PFSK-1 (cell line): ENCODE results near the gene TARS2.

Experiments used
- FOXP2 ChIP-seq: optimal IDR thresholded peaks from 2 replicates; pipeline ENCODE3; 2011; ENCODE audit warnings: borderline replicate concordance, control low read depth, inconsistent platforms; ENCODE audit not compliant: insufficient read depth; ENCODE audit errors: extremely low read length, extremely low read depth
- POLR2AphosphoS5 ChIP-seq: IDR thresholded peaks from 2 replicates; pipeline ENCODE4 v1.6.1; 2012; ENCODE audit warnings: low read depth, mild to moderate bottlenecking, control low read depth, low read length, moderate library complexity
- SIN3A ChIP-seq: IDR thresholded peaks from 2 replicates; pipeline ENCODE4 v1.6.1; 2012; ENCODE audit warnings: mild to moderate bottlenecking, low read length, moderate library complexity, borderline replicate concordance; ENCODE audit not compliant: insufficient read depth
- TAF1 ChIP-seq: IDR thresholded peaks from 2 replicates; pipeline ENCODE4 v1.6.1; 2012; ENCODE audit warnings: low read length, control low read depth, borderline replicate concordance; ENCODE audit not compliant: insufficient read depth
- TF ChIP-seq, protein P1 (sequence below), 2 experiments: IDR thresholded peaks; 2 replicates each; pipeline versions ENCODE4 v1.6.1 to v1.8.0; 2011 to 2012; ENCODE audit warnings: low read depth in 2 of 2, low read length in 2 of 2, control low read depth in 1 of 2, inconsistent platforms in 1 of 2, mild to moderate bottlenecking in 1 of 2, moderate library complexity in 1 of 2; ENCODE audit not compliant: insufficient read depth in 1 of 2

The TARS2 gene

DNA sequence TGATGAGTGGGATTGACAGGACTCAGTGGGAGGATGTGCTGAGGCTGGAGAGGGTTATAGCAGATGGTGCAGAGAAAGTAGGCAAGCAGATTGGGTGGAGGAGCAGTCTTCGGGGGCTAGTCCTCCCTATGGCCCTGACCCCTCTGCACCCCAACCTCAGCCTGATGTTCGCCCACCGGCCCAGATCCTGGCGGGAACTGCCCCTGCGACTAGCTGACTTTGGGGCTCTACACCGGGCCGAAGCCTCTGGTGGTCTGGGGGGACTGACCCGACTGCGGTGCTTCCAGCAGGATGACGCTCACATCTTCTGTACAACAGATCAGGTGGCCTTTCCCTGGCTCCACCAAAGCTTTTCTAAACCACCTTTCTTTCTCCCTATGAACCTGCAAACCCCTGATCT, 11.1 kb downstream of the TARS2 start:
- TF ChIP-seq, protein P1, sequence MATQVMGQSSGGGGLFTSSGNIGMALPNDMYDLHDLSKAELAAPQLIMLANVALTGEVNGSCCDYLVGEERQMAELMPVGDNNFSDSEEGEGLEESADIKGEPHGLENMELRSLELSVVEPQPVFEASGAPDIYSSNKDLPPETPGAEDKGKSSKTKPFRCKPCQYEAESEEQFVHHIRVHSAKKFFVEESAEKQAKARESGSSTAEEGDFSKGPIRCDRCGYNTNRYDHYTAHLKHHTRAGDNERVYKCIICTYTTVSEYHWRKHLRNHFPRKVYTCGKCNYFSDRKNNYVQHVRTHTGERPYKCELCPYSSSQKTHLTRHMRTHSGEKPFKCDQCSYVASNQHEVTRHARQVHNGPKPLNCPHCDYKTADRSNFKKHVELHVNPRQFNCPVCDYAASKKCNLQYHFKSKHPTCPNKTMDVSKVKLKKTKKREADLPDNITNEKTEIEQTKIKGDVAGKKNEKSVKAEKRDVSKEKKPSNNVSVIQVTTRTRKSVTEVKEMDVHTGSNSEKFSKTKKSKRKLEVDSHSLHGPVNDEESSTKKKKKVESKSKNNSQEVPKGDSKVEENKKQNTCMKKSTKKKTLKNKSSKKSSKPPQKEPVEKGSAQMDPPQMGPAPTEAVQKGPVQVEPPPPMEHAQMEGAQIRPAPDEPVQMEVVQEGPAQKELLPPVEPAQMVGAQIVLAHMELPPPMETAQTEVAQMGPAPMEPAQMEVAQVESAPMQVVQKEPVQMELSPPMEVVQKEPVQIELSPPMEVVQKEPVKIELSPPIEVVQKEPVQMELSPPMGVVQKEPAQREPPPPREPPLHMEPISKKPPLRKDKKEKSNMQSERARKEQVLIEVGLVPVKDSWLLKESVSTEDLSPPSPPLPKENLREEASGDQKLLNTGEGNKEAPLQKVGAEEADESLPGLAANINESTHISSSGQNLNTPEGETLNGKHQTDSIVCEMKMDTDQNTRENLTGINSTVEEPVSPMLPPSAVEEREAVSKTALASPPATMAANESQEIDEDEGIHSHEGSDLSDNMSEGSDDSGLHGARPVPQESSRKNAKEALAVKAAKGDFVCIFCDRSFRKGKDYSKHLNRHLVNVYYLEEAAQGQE (IDR thresholded peaks at IDR 0.05; ENCODE audit: insufficient read depth in 1 of 2, low read depth in 2 of 2, low read length in 2 of 2) = no peak
- no peak for TF ChIP-seq TAF1
- TF ChIP-seq FOXP2 = no peak
- no peak for TF ChIP-seq SIN3A
- TF ChIP-seq POLR2AphosphoS5 = no peak

DNA sequence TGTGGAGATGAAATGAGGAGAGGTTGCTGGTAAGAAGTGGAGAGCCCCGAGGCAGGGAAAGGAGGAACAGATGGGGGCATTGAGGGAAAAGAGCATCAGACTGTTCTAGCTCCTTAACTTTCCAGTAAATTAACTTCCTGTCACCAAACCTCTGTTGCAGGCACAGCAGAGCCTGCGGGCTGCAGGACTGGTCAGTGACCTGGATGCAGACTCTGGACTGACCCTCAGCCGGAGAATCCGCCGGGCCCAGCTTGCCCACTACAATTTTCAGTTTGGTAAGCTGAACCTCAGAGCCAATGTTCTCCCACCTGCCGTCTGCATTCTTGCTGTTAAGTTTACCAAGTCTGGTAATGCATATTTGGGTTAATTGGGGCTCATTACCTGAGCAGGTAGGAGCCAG, 18.2 kb downstream of the TARS2 start:
- no peak for TF ChIP-seq SIN3A

DNA sequence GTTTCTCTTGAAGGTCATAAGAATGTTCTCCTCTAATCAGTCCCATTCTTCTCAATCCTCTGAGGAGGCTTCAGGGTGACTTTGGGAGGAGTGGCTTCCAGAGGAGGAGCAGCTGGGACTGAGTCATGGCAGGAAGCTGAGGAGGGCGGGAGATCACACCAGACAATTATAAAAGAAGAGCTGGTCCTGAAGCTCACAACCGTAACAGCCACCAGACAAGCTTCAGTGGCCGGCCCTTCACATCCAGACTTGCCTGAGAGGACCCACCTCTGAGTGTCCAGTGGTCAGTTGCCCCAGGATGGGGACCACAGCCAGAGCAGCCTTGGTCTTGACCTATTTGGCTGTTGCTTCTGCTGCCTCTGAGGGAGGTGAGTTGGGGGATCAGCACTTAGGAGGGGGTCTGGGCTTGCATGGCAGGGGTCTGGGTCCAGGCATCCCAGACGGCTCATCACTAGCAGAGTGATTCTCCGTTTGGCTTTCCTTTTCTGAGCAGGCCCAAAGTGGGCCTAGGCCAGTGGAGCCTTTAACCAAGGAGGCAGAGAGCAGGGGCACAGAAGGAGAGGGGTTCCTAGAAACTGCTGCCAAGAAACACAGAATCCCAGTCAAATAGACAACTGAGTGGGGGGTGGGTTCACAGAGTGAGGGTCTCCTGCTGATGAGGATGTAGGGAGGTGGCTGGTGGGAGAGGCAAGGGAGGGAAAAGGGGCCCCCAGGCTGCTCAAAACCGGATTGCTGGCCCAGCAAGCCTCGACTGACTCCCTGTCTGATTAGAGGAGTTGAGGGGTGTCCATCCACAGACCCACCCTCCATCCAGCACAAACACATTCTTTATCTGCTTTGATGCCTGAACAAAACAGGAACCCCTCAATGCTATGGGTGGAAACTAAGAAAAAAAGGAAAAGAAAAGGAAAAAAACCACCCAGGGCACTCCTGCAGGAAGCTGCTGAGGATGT, 21.0 kb downstream of the TARS2 start, which contains the start of gene ECM1:
TSS of gene ECM1 (plus strand) at position 198 of the 953 bp plus-strand sequence. CDS start at position 299, 101 bp downstream.
- TF ChIP-seq, protein P1 (IDR thresholded peaks at IDR 0.05; ENCODE audit: insufficient read depth in 1 of 2, low read depth in 2 of 2, low read length in 2 of 2) = no peak
- peak; percentile 57; the same call in 1 of the 2 replicates for TF ChIP-seq TAF1
- TF ChIP-seq SIN3A = peak; percentile 87; the same call in 1 of the 2 replicates
- TF ChIP-seq POLR2AphosphoS5 = peak; percentile 87
- no peak for TF ChIP-seq FOXP2

DNA sequence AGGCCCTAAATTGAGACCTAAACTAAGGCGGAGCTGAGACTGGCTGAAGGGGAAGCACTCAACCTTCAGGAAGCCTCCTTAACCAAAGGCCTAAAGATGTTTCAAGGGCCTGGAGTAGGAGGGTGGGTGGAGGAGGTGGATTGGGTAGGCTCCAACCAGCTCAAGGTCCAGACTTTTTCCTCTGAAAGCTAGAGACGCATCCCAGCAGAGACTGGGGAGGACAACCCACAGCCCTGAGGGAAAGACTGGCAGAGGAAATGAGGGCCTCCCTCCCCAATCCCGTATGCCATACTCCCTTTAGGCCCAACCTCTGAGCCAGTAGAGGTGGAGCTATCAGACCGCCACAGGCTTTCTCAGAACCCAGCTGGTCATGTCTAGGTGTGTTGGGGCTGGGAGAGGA, 21.8 kb downstream of the TARS2 start:
- TF ChIP-seq POLR2AphosphoS5 (no peak), TAF1 (no peak), SIN3A (no peak), FOXP2 (no peak)
- TF ChIP-seq, protein P1 (IDR thresholded peaks at IDR 0.05; ENCODE audit: insufficient read depth in 1 of 2, low read depth in 2 of 2, low read length in 2 of 2) = no peak

DNA sequence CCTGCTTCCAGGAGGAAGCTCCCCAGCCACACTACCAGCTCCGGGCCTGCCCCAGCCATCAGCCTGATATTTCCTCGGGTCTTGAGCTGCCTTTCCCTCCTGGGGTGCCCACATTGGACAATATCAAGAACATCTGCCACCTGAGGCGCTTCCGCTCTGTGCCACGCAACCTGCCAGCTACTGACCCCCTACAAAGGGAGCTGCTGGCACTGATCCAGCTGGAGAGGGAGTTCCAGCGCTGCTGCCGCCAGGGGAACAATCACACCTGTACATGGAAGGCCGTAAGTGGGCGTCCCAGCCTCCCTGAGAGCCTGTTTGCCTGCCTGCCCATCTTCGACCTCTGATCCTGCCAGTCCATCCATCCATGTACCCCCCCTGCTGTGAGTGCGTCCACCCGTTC, 24.3 kb downstream of the TARS2 start:
- TF ChIP-seq TAF1 (no peak), POLR2AphosphoS5 (no peak), FOXP2 (no peak), SIN3A (no peak)
- TF ChIP-seq, protein P1 (IDR thresholded peaks at IDR 0.05; ENCODE audit: insufficient read depth in 1 of 2, low read depth in 2 of 2, low read length in 2 of 2) = no peak
